Natural killer cell (primary cell): ENCODE results near the gene KCNIP2. TPM values are rescaled to one million over a fixed set of nuclear protein-coding genes. Genes with fewer than 3 reads are reported as not detected.
A peak's percentile ranks its signal among the peaks of the same experiment; 100 is the strongest.

Experiments used
- ATAC-seq, 3 donors: fragments of 150-1000 bp in 2 of 3; fragments of 200-7000 bp in 1 of 3; cut with Tn5 transposase; 1 replicate in 1 of 3; 2 replicates in 2 of 3; pipeline ENCODE4 v1.10.0; 2021; ENCODE audit warnings: mild to moderate bottlenecking in 2 of 3, moderate library complexity in 2 of 3
- DNase-seq, 2 donors: peaks; one replicate each; pipeline versions ENCODE4 v3.0.0 to v3.0.0-alpha.2; 2013 to 2021; ENCODE audit warnings: mixed read lengths in 1 of 2
- H3K27ac ChIP-seq: one replicate; pipeline ENCODE4 v1.5.1; 2013; ENCODE audit warnings: mild to moderate bottlenecking, low read length
- H3K27me3 ChIP-seq: one replicate; pipeline ENCODE4 v1.6.1; 2013; ENCODE audit warnings: low read length; ENCODE audit not compliant: control insufficient read depth, insufficient read depth
- H3K36me3 ChIP-seq: one replicate; pipeline ENCODE4 v1.6.1; 2013; ENCODE audit warnings: low read length; ENCODE audit not compliant: control insufficient read depth, insufficient read depth
- H3K4me1 ChIP-seq: one replicate; pipeline ENCODE4 v1.6.1; 2013; ENCODE audit warnings: low read length; ENCODE audit not compliant: control insufficient read depth, insufficient read depth
- H3K4me3 ChIP-seq: one replicate; pipeline ENCODE4 v1.5.1; 2013; ENCODE audit warnings: low read length
- H3K9me3 ChIP-seq: one replicate; pipeline ENCODE4 v1.6.1; 2013; ENCODE audit warnings: low read length; ENCODE audit not compliant: control insufficient read depth, insufficient read depth
- H3K27ac Mint-ChIP-seq, 2 donors: one replicate each; pipeline ENCODE4 v1.8.0; 2022; ENCODE audit warnings: mild to moderate bottlenecking in 2 of 2, mixed read lengths in 2 of 2, moderate library complexity in 1 of 2
- H3K27me3 Mint-ChIP-seq, 2 donors: one replicate each; pipeline ENCODE4 v1.8.0; 2022; ENCODE audit warnings: low read depth in 2 of 2, mixed read lengths in 2 of 2
- H3K36me3 Mint-ChIP-seq: one replicate; pipeline ENCODE4 v1.8.0; 2022; ENCODE audit warnings: mixed read lengths
- H3K4me1 Mint-ChIP-seq, 2 donors: one replicate each; pipeline ENCODE4 v1.8.0; 2022; ENCODE audit warnings: mixed read lengths in 2 of 2
- H3K4me3 Mint-ChIP-seq: one replicate; pipeline ENCODE4 v1.8.0; 2022; ENCODE audit warnings: mild to moderate bottlenecking, moderate library complexity, mixed read lengths
- H3K9me3 Mint-ChIP-seq, 2 donors: one replicate each; pipeline ENCODE4 v1.8.0; 2022; ENCODE audit warnings: mixed read lengths in 2 of 2
- CTCF ChIP-seq: fragments of 200-600 bp; IDR thresholded peaks from one replicate; pipeline ENCODE4 v1.8.0; 2022; ENCODE audit warnings: antibody characterized with exemption
- WGBS: methylation state at CpG from one replicate; pipeline ENCODE4 v1.1.7; 2013; ENCODE audit warnings: missing lambda C conversion rate; ENCODE audit not compliant: insufficient coverage; 5-methylcytosine and 5-hydroxymethylcytosine counted together
- intact Hi-C: fragments of 100-400 bp; cut with micrococcal nuclease; formaldehyde crosslinking; loops from one replicate; pipeline ENCODE4 v1.14.2; 2022
- total RNA-seq, 4 donors: library from RNA; stranded (reverse); fragments of 120-200 nt in 1 of 4; gene quantifications; one replicate each; pipeline versions ENCODE4 v1.2.3 to v1.2.4, GENCODE V29; 2013 to 2022

Gene KCNIP2
- total RNA-seq, 3 donors from 2014 or later (not counting 1 experiment from before 2014, with no cell fraction given): 0.97 to 2.0 (median 1.6) TPM

DNA sequence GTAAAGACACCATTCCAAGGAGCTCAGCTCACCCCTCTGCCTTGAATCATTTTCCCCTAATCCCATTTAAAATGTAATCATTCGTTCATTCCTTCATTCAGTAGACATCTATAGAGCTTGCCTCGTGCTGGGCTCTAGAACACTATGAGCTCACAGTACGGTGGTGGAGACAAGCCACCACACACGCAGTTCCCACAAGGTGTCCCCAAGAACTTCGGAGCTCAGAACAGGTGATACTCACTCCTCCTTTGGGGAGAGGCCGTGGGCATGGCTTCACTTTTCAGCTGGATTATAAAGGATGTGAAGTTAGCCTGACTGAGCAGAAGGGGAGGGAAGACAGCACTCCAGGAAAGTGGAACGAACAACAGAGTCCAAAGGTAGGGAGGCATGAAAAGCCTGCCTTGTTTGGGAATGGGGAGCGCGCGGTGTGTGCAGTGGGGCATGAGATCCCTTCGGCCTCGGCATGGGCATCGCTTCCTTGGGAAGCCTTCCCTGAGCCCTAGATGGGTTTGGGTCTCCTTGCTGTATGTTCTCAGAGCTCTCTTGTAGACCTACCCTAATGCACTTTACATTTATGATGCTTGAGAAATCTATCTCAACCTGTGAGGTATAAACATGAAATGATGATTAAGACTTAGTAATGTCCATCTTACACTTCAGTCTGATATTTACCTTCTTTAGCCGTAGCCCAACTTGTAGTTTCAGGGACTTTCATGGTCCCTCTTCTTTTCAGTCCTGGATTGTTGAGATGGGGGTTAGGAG is 24.5 kb downstream of the KCNIP2 start:
- Mint-ChIP-seq H3K4me3 (peak overlapping the region; percentile 97), H3K9me3 (no peaks in the 10 kb centered on the region), H3K27me3 (no peaks in the 10 kb centered on the region), H3K27ac (peak overlapping the region; percentile 89 to 90), H3K36me3 (peaks cover 7% of the 10 kb centered on the region), H3K4me1 (peaks cover 48 to 54% of the 10 kb centered on the region in 2 donors)
- Histone ChIP-seq H3K9me3 (no peaks in the 10 kb centered on the region), H3K27ac (peak overlapping the region; percentile 77), H3K27me3 (no peaks in the 10 kb centered on the region), H3K4me3 (peak overlapping the region; percentile 41), H3K36me3 (no peaks in the 10 kb centered on the region), H3K4me1 (peaks cover 24% of the 10 kb centered on the region)
- ATAC-seq (peak; percentile 5 to 13 (median 11)), DNase-seq (no peak)
- intact Hi-C loops: loop anchor here (1.0 kb wide), 4 partner anchors 11 to 333 kb away; partner anchors contain the start of genes NOLC1 and NPM3
- WGBS: 29% methylated on average over 13 of the region's 14 CpGs
- no peak for TF ChIP-seq CTCF

- intact Hi-C loops: loop anchor here (1.0 kb wide), 4 partner anchors 12 to 334 kb away; partner anchors contain the start of genes NOLC1 and NPM3
- ATAC-seq (peak; percentile 89 to 98 (median 90)), DNase-seq (peak; percentile 93 to 99)
- peak within 1 kb of the TSS; percentile 95 for H3K4me3 ChIP-seq
- Mint-ChIP-seq H3K9me3 (no peaks in the 10 kb centered on the region), H3K27ac (peak within 1 kb of the TSS; percentile 89 to 90), H3K36me3 (peaks cover 7% of the 10 kb centered on the region), H3K27me3 (no peaks in the 10 kb centered on the region), H3K4me3 (peak within 1 kb of the TSS; percentile 97), H3K4me1 (peaks cover 55 to 62% of the 10 kb centered on the region in 2 donors)
- peak within 1 kb of the TSS; percentile 77 for H3K27ac ChIP-seq
- no peaks in the 10 kb centered on the region for H3K9me3 ChIP-seq
- no peaks in the 10 kb centered on the region for H3K27me3 ChIP-seq
- H3K4me1 ChIP-seq: peaks cover 27% of the 10 kb centered on the region
- TF ChIP-seq CTCF: no peak
- WGBS: under 1% methylated on average over 47 of the region's 47 CpGs
- H3K36me3 ChIP-seq: no peaks in the 10 kb centered on the region
Measured at GRCh38 chr10:101818119-101818871, 25.3 kb downstream of the KCNIP2 start, which contains the start of gene OGA. Gene OGA (minus strand): TSS chr10:101818444. CDS start chr10:101818022, 422 bp downstream.

DNA sequence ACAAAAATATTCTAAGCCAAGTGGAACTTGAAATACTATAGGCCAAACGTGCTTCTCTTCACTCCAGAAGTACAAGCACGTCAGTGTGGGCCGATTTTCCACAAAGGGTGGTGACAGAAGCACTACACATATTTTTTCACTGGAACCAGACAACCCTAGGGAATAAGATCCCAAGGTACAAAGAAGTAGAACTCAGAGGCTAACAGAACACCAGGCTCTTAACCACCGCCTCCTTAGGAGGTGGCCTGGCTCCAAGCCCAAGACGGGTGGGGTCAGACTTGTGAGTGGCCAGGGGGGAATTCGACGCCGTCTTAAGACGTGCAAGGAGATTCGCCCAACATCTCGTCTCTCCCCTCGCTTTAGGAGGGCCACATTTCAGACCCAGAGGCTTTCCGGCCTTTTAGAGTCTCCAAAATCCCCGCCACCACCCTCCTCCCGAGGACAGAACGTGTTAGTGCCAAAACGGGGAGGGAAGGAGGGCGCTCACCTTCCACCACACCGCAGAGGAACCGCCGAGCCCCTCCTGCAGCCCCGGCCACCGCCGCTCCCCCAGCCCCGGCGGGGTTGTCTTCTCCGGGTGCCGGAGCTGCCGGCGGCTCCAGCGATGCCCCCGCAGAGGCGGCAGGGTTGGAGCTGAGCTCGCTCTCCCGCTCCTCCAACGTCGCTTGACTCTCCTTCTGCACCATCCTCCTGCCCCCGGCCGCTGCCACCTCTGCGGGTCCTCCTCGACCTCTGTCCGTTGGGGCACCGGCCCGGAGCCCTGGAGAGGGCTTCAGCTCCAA is 26.1 kb downstream of the KCNIP2 start:
- H3K4me1 Mint-ChIP-seq: peaks cover 63 to 70% of the 10 kb centered on the region in 2 donors
- peak overlapping the region; percentile 95 for H3K4me3 ChIP-seq
- H3K27me3 Mint-ChIP-seq: no peaks in the 10 kb centered on the region
- peak overlapping the region; percentile 89 to 90 for H3K27ac Mint-ChIP-seq
- peaks cover 28% of the 10 kb centered on the region for H3K4me1 ChIP-seq
- ATAC-seq: peak; percentile 0 to 1 (median 1)
- peak overlapping the region; percentile 97 for H3K4me3 Mint-ChIP-seq
- H3K36me3 ChIP-seq: peaks cover 2% of the 10 kb centered on the region
- peak overlapping the region; percentile 77 for H3K27ac ChIP-seq
- DNase-seq: peak in 1 of 2 donors; percentile 62
- no peaks in the 10 kb centered on the region for H3K9me3 ChIP-seq
- H3K9me3 Mint-ChIP-seq: no peaks in the 10 kb centered on the region
- intact Hi-C loops: loop anchor here (1.0 kb wide), 4 partner anchors 13 to 335 kb away; partner anchors contain the start of genes NOLC1 and NPM3
- under 1% methylated on average over 44 of the region's 44 CpGs for WGBS
- no peaks in the 10 kb centered on the region for H3K27me3 ChIP-seq
- TF ChIP-seq CTCF: no peak
- peaks cover 7% of the 10 kb centered on the region for H3K36me3 Mint-ChIP-seq
